H1 (cell line): ENCODE measurements around the gene CCDC121. TPM values are rescaled to one million over a fixed set of nuclear protein-coding genes. Genes with fewer than 3 reads are reported as not detected.

Experiments
- CTCF ChIA-PET: fragments of 300-600 bp; sonication (Branson Sonifier 250); formaldehyde crosslinking; loops from one replicate; lab custom pipeline; 2021; ENCODE audit not compliant: partially characterized antibody; lab: Charles Lee
- POLR2A ChIA-PET: fragments of 300-600 bp; sonication (Branson Sonifier 250); formaldehyde crosslinking; loops from one replicate; lab custom pipeline; 2021; ENCODE audit warnings: inconsistent platforms; ENCODE audit not compliant: partially characterized antibody; lab: Charles Lee
- DNase-seq, 2 experiments: peaks; one replicate each; pipeline versions ENCODE4 v3.0.0 to v3.0.0-alpha.2; 2010 to 2022; ENCODE audit warnings: low spot score in 2 of 2, low read depth in 1 of 2, mixed read lengths in 1 of 2
- FAIRE-seq: peaks from 2 replicates; lab custom pipeline; 2011; peaks lifted over from hg19 to GRCh38; lab: Jason Lieb, UNC
- H2AFZ ChIP-seq: 2 replicates; pipeline ENCODE4 v1.8.1; 2012; ENCODE audit warnings: low read length, inconsistent platforms
- H2AK5ac ChIP-seq: 2 replicates; pipeline ENCODE4 v1.6.1; 2013; ENCODE audit warnings: low read depth, low read length
- H2BK120ac ChIP-seq: replicated peaks from 2 replicates; pipeline ENCODE3; 2013; ENCODE audit warnings: low read depth, low read length, inconsistent platforms
- H2BK12ac ChIP-seq: 2 replicates; pipeline ENCODE4 v1.6.1; 2013; ENCODE audit warnings: low read depth, low read length
- H2BK15ac ChIP-seq: 2 replicates; pipeline ENCODE4 v1.6.1; 2013; ENCODE audit warnings: low read length
- H2BK20ac ChIP-seq: 2 replicates; pipeline ENCODE4 v1.6.1; 2013; ENCODE audit warnings: low read length
- H2BK5ac ChIP-seq: 2 replicates; pipeline ENCODE4 v1.6.1; 2013; ENCODE audit warnings: low read depth, low read length
- H3K14ac ChIP-seq: 2 replicates; pipeline ENCODE4 v1.6.1; 2013; ENCODE audit warnings: inconsistent platforms; ENCODE audit not compliant: insufficient read length
- H3K18ac ChIP-seq: 2 replicates; pipeline ENCODE4 v1.6.1; 2013; ENCODE audit warnings: low read length; ENCODE audit errors: extremely low read depth
- H3K23ac ChIP-seq: 2 replicates; pipeline ENCODE4 v1.6.1; 2013; ENCODE audit warnings: inconsistent platforms; ENCODE audit not compliant: insufficient read length
- H3K23me2 ChIP-seq: 2 replicates; pipeline ENCODE4 v1.6.1; 2013; ENCODE audit warnings: low read depth, low read length
- H3K27ac ChIP-seq: 2 replicates; pipeline ENCODE4 v1.6.1; 2011; ENCODE audit warnings: low read depth, low read length, inconsistent platforms
- H3K27me3 ChIP-seq, 4 experiments: replicated peaks in 1 of 4; 1 replicate in 1 of 4; 2 replicates in 3 of 4; pipeline versions ENCODE4 v1.6.1 to v1.8.1; 2011 to 2013; ENCODE audit warnings: low read length in 3 of 4, mild to moderate bottlenecking in 3 of 4, inconsistent platforms in 2 of 4, mixed read lengths in 2 of 4, moderate library complexity in 1 of 4; ENCODE audit not compliant: control insufficient read depth in 3 of 4, insufficient read depth in 3 of 4; ENCODE audit errors: extremely low read depth in 1 of 4
- H3K36me3 ChIP-seq, 4 experiments: 2 replicates each; pipeline versions ENCODE4 v1.6.1 to v1.8.1; 2011 to 2013; ENCODE audit warnings: mild to moderate bottlenecking in 4 of 4, low read length in 3 of 4, moderate library complexity in 2 of 4, control low read depth in 1 of 4, inconsistent platforms in 1 of 4; ENCODE audit not compliant: insufficient read depth in 4 of 4, control insufficient read depth in 2 of 4
- H3K4ac ChIP-seq: replicated peaks from 2 replicates; pipeline ENCODE3; 2013; ENCODE audit warnings: low read length, low read depth, mixed read lengths, inconsistent platforms; ENCODE audit not compliant: insufficient read length
- H3K4me1 ChIP-seq, 4 experiments: replicated peaks in 1 of 4; 1 replicate in 1 of 4; 2 replicates in 3 of 4; pipeline versions ENCODE4 v1.6.1 to v1.8.1; 2011 to 2013; ENCODE audit warnings: low read length in 3 of 4, inconsistent platforms in 2 of 4, mixed read lengths in 1 of 4; ENCODE audit not compliant: insufficient read depth in 4 of 4, control insufficient read depth in 3 of 4
- H3K4me2 ChIP-seq, 2 experiments: 2 replicates each; pipeline versions ENCODE4 v1.6.1 to v1.8.1; 2011 to 2013; ENCODE audit warnings: low read depth in 2 of 2, low read length in 2 of 2, control low read depth in 1 of 2, inconsistent platforms in 1 of 2, mild to moderate bottlenecking in 1 of 2; ENCODE audit not compliant: insufficient read depth in 1 of 2
- H3K4me3 ChIP-seq, 4 experiments: fragments of 200-600, 300-600 bp in 1 of 4; sonication (generic), shearing (Covaris generic), sonication (Bioruptor Twin) in 1 of 4; 2 replicates each; pipeline versions ENCODE4 v1.5.1 to v1.8.1; 2011 to 2016; ENCODE audit warnings: low read length in 4 of 4, low read depth in 3 of 4, control low read depth in 2 of 4, inconsistent platforms in 2 of 4, mild to moderate bottlenecking in 2 of 4, mixed read lengths in 1 of 4, moderate library complexity in 1 of 4; ENCODE audit not compliant: insufficient read depth in 2 of 4; ENCODE audit errors: extremely low read depth in 1 of 4
- H3K56ac ChIP-seq: replicated peaks from 2 replicates; pipeline ENCODE3; 2013; ENCODE audit warnings: low read depth, mild to moderate bottlenecking, mixed read lengths, low read length, inconsistent platforms; ENCODE audit not compliant: insufficient read length
- H3K79me1 ChIP-seq: 2 replicates; pipeline ENCODE4 v1.6.1; 2013; ENCODE audit warnings: low read depth, low read length, control low read depth
- H3K79me2 ChIP-seq, 2 experiments: 2 replicates each; pipeline versions ENCODE4 v1.6.1 to v1.8.1; 2012 to 2013; ENCODE audit warnings: low read length in 2 of 2, mild to moderate bottlenecking in 2 of 2, inconsistent platforms in 1 of 2; ENCODE audit not compliant: insufficient read depth in 2 of 2, control insufficient read depth in 1 of 2
- H3K9ac ChIP-seq, 4 experiments: replicated peaks in 1 of 4; 1 replicate in 1 of 4; 2 replicates in 3 of 4; pipeline versions ENCODE4 v1.6.1 to v1.8.1; 2011 to 2013; ENCODE audit warnings: low read depth in 3 of 4, low read length in 3 of 4, control low read depth in 2 of 4, mild to moderate bottlenecking in 2 of 4, moderate library complexity in 2 of 4, inconsistent platforms in 1 of 4; ENCODE audit errors: extremely low read depth in 1 of 4
- H3K9me3 ChIP-seq, 2 experiments: 2 replicates each; pipeline versions ENCODE4 v1.6.1 to v1.8.1; 2012 to 2013; ENCODE audit warnings: mild to moderate bottlenecking in 2 of 2, moderate library complexity in 2 of 2, control low read depth in 1 of 2, inconsistent platforms in 1 of 2, low read depth in 1 of 2, low read length in 1 of 2, mixed read lengths in 1 of 2; ENCODE audit not compliant: insufficient read depth in 2 of 2
- H4K20me1 ChIP-seq, 2 experiments: replicated peaks in 1 of 2; 2 replicates each; pipeline versions ENCODE3 to v1.8.1; 2011 to 2013; ENCODE audit warnings: inconsistent platforms in 2 of 2, low read length in 2 of 2, mild to moderate bottlenecking in 1 of 2; ENCODE audit not compliant: insufficient read depth in 2 of 2, control insufficient read depth in 1 of 2
- H4K5ac ChIP-seq: 2 replicates; pipeline ENCODE4 v1.6.1; 2013; ENCODE audit warnings: low read length, low read depth, mixed read lengths, inconsistent platforms; ENCODE audit not compliant: insufficient read length
- H4K8ac ChIP-seq: 2 replicates; pipeline ENCODE4 v1.8.0; 2013; ENCODE audit warnings: mild to moderate bottlenecking, moderate library complexity, low read length, inconsistent platforms; ENCODE audit not compliant: insufficient read depth; ENCODE audit errors: extremely low read depth
- H4K91ac ChIP-seq: replicated peaks from 2 replicates; pipeline ENCODE3; 2013; ENCODE audit warnings: low read length, mixed read lengths, inconsistent platforms; ENCODE audit not compliant: insufficient read length
- ATF3 ChIP-seq: IDR thresholded peaks from 2 replicates; pipeline ENCODE4 v1.6.1; 2011; ENCODE audit warnings: low read depth, mild to moderate bottlenecking, low read length; ENCODE audit not compliant: insufficient read depth
- CTBP2 ChIP-seq: IDR thresholded peaks from 2 replicates; pipeline ENCODE4 v1.7.0; 2011; ENCODE audit warnings: borderline replicate concordance, mild to moderate bottlenecking, moderate library complexity, mixed read lengths, low read length; ENCODE audit not compliant: insufficient read depth, insufficient read length
- E2F6 ChIP-seq: IDR thresholded peaks from 2 replicates; pipeline ENCODE4 v1.6.1; 2012; ENCODE audit warnings: inconsistent platforms
- EGR1 ChIP-seq: IDR thresholded peaks from 2 replicates; pipeline ENCODE4 v1.6.1; 2011; ENCODE audit warnings: low read depth, low read length, borderline replicate concordance
- EZH2 ChIP-seq: fragments of 200-600 bp; sonication (generic); IDR thresholded peaks from 2 replicates; pipeline ENCODE4 v1.7.1; 2012; ENCODE audit warnings: low read depth, mild to moderate bottlenecking, moderate library complexity, low read length, inconsistent platforms; ENCODE audit not compliant: severe bottlenecking
- KDM4A ChIP-seq: IDR thresholded peaks from one replicate; pipeline ENCODE4 v1.7.1; 2012; ENCODE audit warnings: low read depth, mild to moderate bottlenecking, moderate library complexity, low read length, inconsistent platforms; ENCODE audit not compliant: severe bottlenecking
- MAFK ChIP-seq: IDR thresholded peaks from 2 replicates; pipeline ENCODE4 v1.6.1; 2012; ENCODE audit warnings: low read depth, mild to moderate bottlenecking, improper control_type of control experiment, low read length
- MAX ChIP-seq: IDR thresholded peaks from 2 replicates; pipeline ENCODE4 v1.6.1; 2012; ENCODE audit warnings: inconsistent platforms
- WGBS, 2 experiments: shearing (Covaris generic) in 1 of 2; methylation state at CpG; one replicate each; pipeline versions ENCODE4 v1.1.6 to v1.1.7; 2013 to 2015; ENCODE audit warnings: low lambda C conversion rate in 2 of 2, mixed read lengths in 2 of 2, inconsistent platforms in 1 of 2, low coverage in 1 of 2, missing lambda C conversion rate in 1 of 2; ENCODE audit not compliant: insufficient replicate concordance in 2 of 2, insufficient coverage in 1 of 2, insufficient read length in 1 of 2; ENCODE audit errors: extremely low coverage in 1 of 2, missing lambda C conversion rate in 1 of 2; 5-methylcytosine and 5-hydroxymethylcytosine counted together
- polyA plus RNA-seq, 7 experiments: library from polyadenylated mRNA; depleted of rRNA in 3 of 7; stranded (reverse) in 5 of 7; unstranded in 2 of 7; fragments of >200 nt in 5 of 7; fragments of 200-250 nt in 2 of 7; gene quantifications; 1 replicate in 5 of 7; 2 replicates in 1 of 7; 4 replicates in 1 of 7; pipeline versions ENCODE4 v1.2.1 to v1.2.3, GENCODE V29; 2011 to 2013; ENCODE audit warnings: missing spikeins in 2 of 7, mixed read lengths in 2 of 7
- total RNA-seq: library from RNA; stranded (reverse); fragmentation: NEBNext Ultra II Directional; extraction: Animal tissue kit (Norgen Biotek cat#: 25700); gene quantifications from 2 replicates; pipeline ENCODE4 v1.2.1, GENCODE V29; 2021
- TF ChIP-seq, protein P1 (sequence below), 3 experiments: IDR thresholded peaks; 1 replicate in 2 of 3; 2 replicates in 1 of 3; pipeline versions ENCODE4 v1.5.1 to v1.6.1; 2011; ENCODE audit warnings: low read length in 3 of 3, mild to moderate bottlenecking in 3 of 3, inconsistent platforms in 2 of 3, low read depth in 1 of 3, moderate library complexity in 1 of 3; ENCODE audit not compliant: insufficient read depth in 1 of 3; ENCODE audit errors: control extremely low read depth in 1 of 3

The CCDC121 gene
- total and polyA plus RNA-seq, 2 of the 8 experiments (the other 6 are each of a cell fraction or from before 2014, with no cell fraction given): 0.68 to 1.5 TPM

- Histone ChIP-seq H3K14ac (no peak overlapping the region), H3K9me3 (no peaks in the 10 kb centered on the region), H3K79me2 (no peaks in the 10 kb centered on the region), H2AK5ac (no peak overlapping the region), H2BK120ac (no peak overlapping the region), H4K8ac (no peak overlapping the region), H2BK20ac (no peak overlapping the region), H3K36me3 (peaks cover 14 to 77% (median 49%) of the 10 kb centered on the region in 4 experiments), H3K4me2 (no peak overlapping the region), H3K79me1 (no peaks in the 10 kb centered on the region), H3K27me3 (no peaks in the 10 kb centered on the region), H3K27ac (no peak overlapping the region), H3K4ac (no peak overlapping the region), H4K5ac (no peak overlapping the region), H4K20me1 (no peaks in the 10 kb centered on the region), H3K4me3 (no peak overlapping the region), H3K56ac (no peak overlapping the region), H4K91ac (no peak overlapping the region), H3K18ac (no peak overlapping the region), H3K23ac (no peak overlapping the region), H2AFZ (no peak overlapping the region), H2BK15ac (no peak overlapping the region), H3K23me2 (no peaks in the 10 kb centered on the region), H2BK12ac (no peak overlapping the region), H3K4me1 (no peaks in the 10 kb centered on the region), H2BK5ac (no peak overlapping the region), H3K9ac (no peak overlapping the region)
- CTCF ChIA-PET: interaction anchor here (1.3 kb wide), 1 partner anchor 30 kb away, joined by 4 read pairs; no protein-coding TSS in a partner anchor
- POLR2A ChIA-PET: interaction anchor here (1.2 to 1.7 kb wide), 3 partner anchors 13 to 199 kb away, joined by 3 to 6 read pairs (median 3); no protein-coding TSS in a partner anchor
- FAIRE-seq: no peak
- no peak for DNase-seq
- WGBS, 2 experiments: 76 to 100% methylated on average over 1 of the region's 1 CpG
- TF ChIP-seq ATF3 (no peak), MAX (no peak), CTBP2 (no peak), EZH2 (no peak), MAFK (no peak), EGR1 (no peak), E2F6 (no peak), KDM4A (no peak)
- TF ChIP-seq, protein P1, sequence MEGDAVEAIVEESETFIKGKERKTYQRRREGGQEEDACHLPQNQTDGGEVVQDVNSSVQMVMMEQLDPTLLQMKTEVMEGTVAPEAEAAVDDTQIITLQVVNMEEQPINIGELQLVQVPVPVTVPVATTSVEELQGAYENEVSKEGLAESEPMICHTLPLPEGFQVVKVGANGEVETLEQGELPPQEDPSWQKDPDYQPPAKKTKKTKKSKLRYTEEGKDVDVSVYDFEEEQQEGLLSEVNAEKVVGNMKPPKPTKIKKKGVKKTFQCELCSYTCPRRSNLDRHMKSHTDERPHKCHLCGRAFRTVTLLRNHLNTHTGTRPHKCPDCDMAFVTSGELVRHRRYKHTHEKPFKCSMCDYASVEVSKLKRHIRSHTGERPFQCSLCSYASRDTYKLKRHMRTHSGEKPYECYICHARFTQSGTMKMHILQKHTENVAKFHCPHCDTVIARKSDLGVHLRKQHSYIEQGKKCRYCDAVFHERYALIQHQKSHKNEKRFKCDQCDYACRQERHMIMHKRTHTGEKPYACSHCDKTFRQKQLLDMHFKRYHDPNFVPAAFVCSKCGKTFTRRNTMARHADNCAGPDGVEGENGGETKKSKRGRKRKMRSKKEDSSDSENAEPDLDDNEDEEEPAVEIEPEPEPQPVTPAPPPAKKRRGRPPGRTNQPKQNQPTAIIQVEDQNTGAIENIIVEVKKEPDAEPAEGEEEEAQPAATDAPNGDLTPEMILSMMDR (IDR thresholded peaks at IDR 0.05; ENCODE audit: control extremely low read depth in 1 of 3, insufficient read depth in 1 of 3, low read depth in 1 of 3, low read length in 3 of 3): no peak
Observed at GRCh38 chr2:27652790-27653189, 24.0 kb upstream of the CCDC121 start.
